PC-9 (cell line): Measurements from ENCODE around the gene SOX2.

Experiments
- CTCF ChIP-seq: fragments of 200-600 bp; sonication (generic); conservative IDR thresholded peaks from 2 replicates; pipeline ENCODE4 v1.6.1; 2017; ENCODE audit warnings: mixed run types, antibody characterized with exemption, mild to moderate bottlenecking, moderate library complexity
- EZH2 ChIP-seq: fragments of 200-600 bp; sonication (generic); IDR thresholded peaks from 2 replicates; pipeline ENCODE4 v1.8.0; 2017; ENCODE audit warnings: antibody characterized with exemption, low read depth

GRCh38 chr3:181691901-181692300 is 19.8 kb upstream of the SOX2 start:
- TF ChIP-seq EZH2 (no peak), CTCF (no peak)
